Measurements from ENCODE around the gene TGFBR3.
A peak's percentile ranks its signal among the peaks of the same experiment; 100 is the strongest.

Gene TGFBR3

GRCh38 chr1:91771717-91772116 is 114.2 kb downstream of the TGFBR3 start:
- no peak overlapping the region for H4K8ac ChIP-seq (ENCODE audit: low read length)
- H3K9ac ChIP-seq (ENCODE audit: low read length) = no peak overlapping the region
- 95% methylated on average over 2 of the region's 2 CpGs for WGBS
- no peak for DNase-seq
- no peak overlapping the region for H3K4me3 ChIP-seq (ENCODE audit: insufficient read depth in 1 of 2, low read depth in 1 of 2, low read length in 2 of 2)
- no peak overlapping the region for H3K4me2 ChIP-seq (ENCODE audit: low read length, poor library complexity, severe bottlenecking)
- no peak overlapping the region for H2BK15ac ChIP-seq (ENCODE audit: low read depth, poor library complexity, severe bottlenecking)
- H3K4me1 ChIP-seq (ENCODE audit: control insufficient read depth, insufficient read depth, low read depth, low read length) = no peaks in the 10 kb centered on the region
- H4K91ac ChIP-seq (ENCODE audit: low read length) = no peak overlapping the region
- H3K36me3 ChIP-seq (ENCODE audit: control insufficient read depth in 1 of 2, insufficient read depth in 2 of 2, low read depth in 1 of 2, low read length in 2 of 2) = peaks cover 0 to 92% of the 10 kb centered on the region in 2 experiments
- H3K27me3 ChIP-seq (ENCODE audit: control insufficient read depth in 1 of 2, insufficient read depth in 1 of 2, low read length in 2 of 2) = no peaks in the 10 kb centered on the region
- H2BK12ac ChIP-seq (ENCODE audit: low read length in 2 of 2) = no peak overlapping the region
- no peak overlapping the region for H2BK5ac ChIP-seq (ENCODE audit: low read depth, low read length, poor library complexity, severe bottlenecking)
- no peak overlapping the region for H2AK5ac ChIP-seq (ENCODE audit: low read length, severe bottlenecking)
- H3K18ac ChIP-seq (ENCODE audit: low read depth in 1 of 2, low read length in 2 of 2) = no peak overlapping the region
- H3K9me3 ChIP-seq (ENCODE audit: control insufficient read depth, low read length) = no peaks in the 10 kb centered on the region
- no peak overlapping the region for H3K14ac ChIP-seq (ENCODE audit: low read length in 2 of 2)
- no peak overlapping the region for H2BK120ac ChIP-seq (ENCODE audit: low read depth, low read length)
- no peak overlapping the region for H3K4ac ChIP-seq (ENCODE audit: low read depth in 1 of 2, low read length in 2 of 2)
- H3K23ac ChIP-seq (ENCODE audit: low read length in 2 of 2) = no peak overlapping the region
- no peak overlapping the region for H2AFZ ChIP-seq (ENCODE audit: low read depth, low read length)
- no peak overlapping the region for H3K27ac ChIP-seq (ENCODE audit: low read length, poor library complexity, severe bottlenecking)
- H3K79me1 ChIP-seq (replicated peaks; ENCODE audit: low read length, poor library complexity, severe bottlenecking) = peaks cover 4% of the 10 kb centered on the region

- no peak overlapping the region for H4K91ac ChIP-seq (ENCODE audit: low read length)
- H3K14ac ChIP-seq (ENCODE audit: low read length in 2 of 2) = no peak overlapping the region
- H3K18ac ChIP-seq (ENCODE audit: low read depth in 1 of 2, low read length in 2 of 2) = no peak overlapping the region
- 100% methylated on average over 1 of the region's 4 CpGs for WGBS
- no peak overlapping the region for H2AK5ac ChIP-seq (ENCODE audit: low read length, severe bottlenecking)
- no peaks in the 10 kb centered on the region for H3K4me1 ChIP-seq (ENCODE audit: control insufficient read depth, insufficient read depth, low read depth, low read length)
- peak overlapping the region; percentile 11 for H3K9ac ChIP-seq (ENCODE audit: low read length)
- no peak overlapping the region for H3K4me3 ChIP-seq (ENCODE audit: insufficient read depth in 1 of 2, low read depth in 1 of 2, low read length in 2 of 2)
- no peak overlapping the region for H2AFZ ChIP-seq (ENCODE audit: low read depth, low read length)
- no peak overlapping the region for H2BK5ac ChIP-seq (ENCODE audit: low read depth, low read length, poor library complexity, severe bottlenecking)
- H2BK12ac ChIP-seq (ENCODE audit: low read length in 2 of 2) = no peak overlapping the region
- H3K4ac ChIP-seq (ENCODE audit: low read depth in 1 of 2, low read length in 2 of 2) = no peak overlapping the region
- peaks cover 5% of the 10 kb centered on the region for H3K79me1 ChIP-seq (replicated peaks; ENCODE audit: low read length, poor library complexity, severe bottlenecking)
- no peak overlapping the region for H3K23ac ChIP-seq (ENCODE audit: low read length in 2 of 2)
- no peak overlapping the region for H2BK120ac ChIP-seq (ENCODE audit: low read depth, low read length)
- H3K4me2 ChIP-seq (ENCODE audit: low read length, poor library complexity, severe bottlenecking) = no peak overlapping the region
- H3K27me3 ChIP-seq (ENCODE audit: control insufficient read depth in 1 of 2, insufficient read depth in 1 of 2, low read length in 2 of 2) = no peaks in the 10 kb centered on the region
- DNase-seq = no peak
- H3K36me3 ChIP-seq (ENCODE audit: control insufficient read depth in 1 of 2, insufficient read depth in 2 of 2, low read depth in 1 of 2, low read length in 2 of 2) = peaks cover 0 to 92% of the 10 kb centered on the region in 2 experiments
- H4K8ac ChIP-seq (ENCODE audit: low read length) = no peak overlapping the region
- no peak overlapping the region for H2BK15ac ChIP-seq (ENCODE audit: low read depth, poor library complexity, severe bottlenecking)
- H3K27ac ChIP-seq (ENCODE audit: low read length, poor library complexity, severe bottlenecking) = no peak overlapping the region
- H3K9me3 ChIP-seq (ENCODE audit: control insufficient read depth, low read length) = no peaks in the 10 kb centered on the region
These were observed 115.2 kb downstream of the TGFBR3 start for GRCh38 chr1:91770667-91771268.

GRCh38 chr1:91769742-91770141 is 116.2 kb downstream of the TGFBR3 start:
- no peak overlapping the region for H2BK5ac ChIP-seq (ENCODE audit: low read depth, low read length, poor library complexity, severe bottlenecking)
- no peak overlapping the region for H3K14ac ChIP-seq (ENCODE audit: low read length in 2 of 2)
- H3K4ac ChIP-seq (ENCODE audit: low read depth in 1 of 2, low read length in 2 of 2) = no peak overlapping the region
- H3K4me2 ChIP-seq (ENCODE audit: low read length, poor library complexity, severe bottlenecking) = no peak overlapping the region
- no peak overlapping the region for H3K27ac ChIP-seq (ENCODE audit: low read length, poor library complexity, severe bottlenecking)
- no peak overlapping the region for H2BK120ac ChIP-seq (ENCODE audit: low read depth, low read length)
- WGBS = 83% methylated on average over 4 of the region's 5 CpGs
- no peaks in the 10 kb centered on the region for H3K27me3 ChIP-seq (ENCODE audit: control insufficient read depth in 1 of 2, insufficient read depth in 1 of 2, low read length in 2 of 2)
- no peaks in the 10 kb centered on the region for H3K9me3 ChIP-seq (ENCODE audit: control insufficient read depth, low read length)
- H3K18ac ChIP-seq (ENCODE audit: low read depth in 1 of 2, low read length in 2 of 2) = no peak overlapping the region
- no peak overlapping the region for H2BK12ac ChIP-seq (ENCODE audit: low read length in 2 of 2)
- H3K4me1 ChIP-seq (ENCODE audit: control insufficient read depth, insufficient read depth, low read depth, low read length) = no peaks in the 10 kb centered on the region
- no peak overlapping the region for H3K23ac ChIP-seq (ENCODE audit: low read length in 2 of 2)
- H4K8ac ChIP-seq (ENCODE audit: low read length) = no peak overlapping the region
- H3K36me3 ChIP-seq (ENCODE audit: control insufficient read depth in 1 of 2, insufficient read depth in 2 of 2, low read depth in 1 of 2, low read length in 2 of 2) = peaks cover 0 to 92% of the 10 kb centered on the region in 2 experiments
- H2AK5ac ChIP-seq (ENCODE audit: low read length, severe bottlenecking) = no peak overlapping the region
- DNase-seq = no peak
- peak overlapping the region; percentile 37 for H3K9ac ChIP-seq (ENCODE audit: low read length)
- H2AFZ ChIP-seq (ENCODE audit: low read depth, low read length) = no peak overlapping the region
- H4K91ac ChIP-seq (ENCODE audit: low read length) = no peak overlapping the region
- peaks cover 5% of the 10 kb centered on the region for H3K79me1 ChIP-seq (replicated peaks; ENCODE audit: low read length, poor library complexity, severe bottlenecking)
- H3K4me3 ChIP-seq (ENCODE audit: insufficient read depth in 1 of 2, low read depth in 1 of 2, low read length in 2 of 2) = no peak overlapping the region
- no peak overlapping the region for H2BK15ac ChIP-seq (ENCODE audit: low read depth, poor library complexity, severe bottlenecking)

- Histone ChIP-seq H3K4ac (ENCODE audit: low read depth in 1 of 2, low read length in 2 of 2) (no peak overlapping the region), H2BK5ac (ENCODE audit: low read depth, low read length, poor library complexity, severe bottlenecking) (no peak overlapping the region), H3K9me3 (ENCODE audit: control insufficient read depth, low read length) (no peaks in the 10 kb centered on the region), H3K4me3 (ENCODE audit: insufficient read depth in 1 of 2, low read depth in 1 of 2, low read length in 2 of 2) (no peak overlapping the region), H2BK12ac (ENCODE audit: low read length in 2 of 2) (no peak overlapping the region), H3K27me3 (ENCODE audit: control insufficient read depth in 1 of 2, insufficient read depth in 1 of 2, low read length in 2 of 2) (no peaks in the 10 kb centered on the region), H3K23ac (ENCODE audit: low read length in 2 of 2) (no peak overlapping the region), H2AK5ac (ENCODE audit: low read length, severe bottlenecking) (no peak overlapping the region), H2AFZ (ENCODE audit: low read depth, low read length) (no peak overlapping the region), H3K9ac (ENCODE audit: low read length) (peak overlapping the region; percentile 37), H4K91ac (ENCODE audit: low read length) (no peak overlapping the region), H3K14ac (ENCODE audit: low read length in 2 of 2) (no peak overlapping the region), H3K27ac (ENCODE audit: low read length, poor library complexity, severe bottlenecking) (no peak overlapping the region), H3K36me3 (ENCODE audit: control insufficient read depth in 1 of 2, insufficient read depth in 2 of 2, low read depth in 1 of 2, low read length in 2 of 2) (peaks cover 0 to 93% of the 10 kb centered on the region in 2 experiments), H3K4me1 (ENCODE audit: control insufficient read depth, insufficient read depth, low read depth, low read length) (no peaks in the 10 kb centered on the region), H3K18ac (ENCODE audit: low read depth in 1 of 2, low read length in 2 of 2) (no peak overlapping the region), H2BK15ac (ENCODE audit: low read depth, poor library complexity, severe bottlenecking) (peak overlapping the region; percentile 34), H4K8ac (ENCODE audit: low read length) (no peak overlapping the region), H2BK120ac (ENCODE audit: low read depth, low read length) (no peak overlapping the region), H3K79me1 (replicated peaks; ENCODE audit: low read length, poor library complexity, severe bottlenecking) (peaks cover 8% of the 10 kb centered on the region), H3K4me2 (ENCODE audit: low read length, poor library complexity, severe bottlenecking) (no peak overlapping the region)
- 90% methylated on average over 8 of the region's 9 CpGs for WGBS
- no peak for DNase-seq
These were observed 116.9 kb downstream of the TGFBR3 start for GRCh38 chr1:91768786-91769725.

Data from mesenchymal stem cell (in vitro differentiated cells and primary cell).